Measurements from ENCODE around the gene JMJD1C. TPM values are rescaled to one million over a fixed set of nuclear protein-coding genes. Genes with fewer than 3 reads are reported as not detected.
"Not testable (repeated sequence)": the region's sequence is repeated elsewhere in the genome, so short reads cannot be mapped to it uniquely, and the experiment has no call there.

The JMJD1C gene
- total and polyA plus RNA-seq, 3 donors from 2014 or later: 29.7 to 111 (median 94.6) TPM

- no peak for DNase-seq
- Histone ChIP-seq H3K36me3 (ENCODE audit: low read depth, missing control alignments) (no peaks in the 10 kb centered on the region), H3K27ac (no peak overlapping the region)
Measured at GRCh38 chr10:63300801-63301200, 165.0 kb downstream of the JMJD1C start.

GRCh38 chr10:63297941-63298340, 167.8 kb downstream of the JMJD1C start:
- TF ChIP-seq, protein P1, sequence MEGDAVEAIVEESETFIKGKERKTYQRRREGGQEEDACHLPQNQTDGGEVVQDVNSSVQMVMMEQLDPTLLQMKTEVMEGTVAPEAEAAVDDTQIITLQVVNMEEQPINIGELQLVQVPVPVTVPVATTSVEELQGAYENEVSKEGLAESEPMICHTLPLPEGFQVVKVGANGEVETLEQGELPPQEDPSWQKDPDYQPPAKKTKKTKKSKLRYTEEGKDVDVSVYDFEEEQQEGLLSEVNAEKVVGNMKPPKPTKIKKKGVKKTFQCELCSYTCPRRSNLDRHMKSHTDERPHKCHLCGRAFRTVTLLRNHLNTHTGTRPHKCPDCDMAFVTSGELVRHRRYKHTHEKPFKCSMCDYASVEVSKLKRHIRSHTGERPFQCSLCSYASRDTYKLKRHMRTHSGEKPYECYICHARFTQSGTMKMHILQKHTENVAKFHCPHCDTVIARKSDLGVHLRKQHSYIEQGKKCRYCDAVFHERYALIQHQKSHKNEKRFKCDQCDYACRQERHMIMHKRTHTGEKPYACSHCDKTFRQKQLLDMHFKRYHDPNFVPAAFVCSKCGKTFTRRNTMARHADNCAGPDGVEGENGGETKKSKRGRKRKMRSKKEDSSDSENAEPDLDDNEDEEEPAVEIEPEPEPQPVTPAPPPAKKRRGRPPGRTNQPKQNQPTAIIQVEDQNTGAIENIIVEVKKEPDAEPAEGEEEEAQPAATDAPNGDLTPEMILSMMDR (IDR thresholded peaks at IDR 0.05): no peak
- TF ChIP-seq POLR2A (IDR thresholded peaks at IDR 0.05): no peak
- 95 to 96% methylated on average over 3 to 5 of the region's 8 CpGs for WGBS, 2 donors

More at GRCh38 chr10:63300801-63301200, 165.0 kb downstream of the JMJD1C start:
- no peak for TF ChIP-seq POLR2A (IDR thresholded peaks at IDR 0.05)
- TF ChIP-seq, protein P1 (IDR thresholded peaks at IDR 0.05): no peak
- Histone ChIP-seq H3K4me1 (peaks cover 8% of the 10 kb centered on the region), H3K27me3 (no peaks in the 10 kb centered on the region), H3K4me3 (no peak overlapping the region), H3K9me3 (no peaks in the 10 kb centered on the region)
- 63 to 70% methylated on average over 3 of the region's 3 CpGs for WGBS, 2 donors
- intact Hi-C loops (cut with DNase I; ENCODE audit: low total_unique reads): no loop called here

DNA sequence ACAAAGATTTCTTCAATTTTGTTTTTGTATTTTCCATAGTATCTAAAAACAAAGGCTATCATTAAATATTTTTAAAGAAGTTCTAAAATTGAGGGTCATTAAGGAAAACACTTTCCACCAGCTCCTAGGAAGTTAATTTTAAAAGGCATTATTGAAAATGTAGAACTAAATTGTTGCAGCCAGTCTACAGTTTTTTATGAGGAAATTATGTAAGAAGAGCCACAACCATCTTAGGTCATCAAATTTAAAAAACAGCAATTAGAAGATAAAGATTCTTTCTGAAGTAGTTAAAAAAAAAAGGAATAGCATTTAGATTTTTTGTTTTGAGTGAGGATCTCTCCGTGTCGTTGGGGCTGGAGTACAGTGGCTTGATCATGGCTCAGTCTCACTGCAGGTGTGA, 171.0 kb downstream of the JMJD1C start:
- no peaks in the 10 kb centered on the region for H3K9me3 ChIP-seq
- no peak for DNase-seq
- no peaks in the 10 kb centered on the region for H3K27me3 ChIP-seq
- H3K4me1 ChIP-seq: peaks cover 3% of the 10 kb centered on the region
- WGBS, 2 donors: 84 to 88% methylated on average over 2 of the region's 2 CpGs
- H3K36me3 ChIP-seq (ENCODE audit: low read depth, missing control alignments): no peaks in the 10 kb centered on the region
- no peak overlapping the region for H3K4me3 ChIP-seq
- intact Hi-C loops (cut with DNase I; ENCODE audit: low total_unique reads): no loop called here
- TF ChIP-seq POLR2A (IDR thresholded peaks at IDR 0.05): no peak
- TF ChIP-seq, protein P1 (IDR thresholded peaks at IDR 0.05): no peak
- H3K27ac ChIP-seq: no peak overlapping the region

More at GRCh38 chr10:63297941-63298340, 167.8 kb downstream of the JMJD1C start:
- H3K36me3 ChIP-seq (ENCODE audit: low read depth, missing control alignments): no peaks in the 10 kb centered on the region
- intact Hi-C loops (cut with DNase I; ENCODE audit: low total_unique reads): no loop called here
- no peaks in the 10 kb centered on the region for H3K9me3 ChIP-seq
- DNase-seq: no peak
- H3K4me1 ChIP-seq: peaks cover 8% of the 10 kb centered on the region
- no peak overlapping the region for H3K4me3 ChIP-seq
- no peaks in the 10 kb centered on the region for H3K27me3 ChIP-seq
- no peak overlapping the region for H3K27ac ChIP-seq

- H3K4me3 ChIP-seq; H3K27ac ChIP-seq; intact Hi-C loops (cut with DNase I; ENCODE audit: low total_unique reads); DNase-seq; H3K4me1 ChIP-seq; H3K27me3 ChIP-seq; H3K36me3 ChIP-seq (ENCODE audit: low read depth, missing control alignments); H3K9me3 ChIP-seq: not testable (repeated sequence)
- 84 to 86% methylated on average over 4 of the region's 4 CpGs for WGBS, 2 donors
Measured at GRCh38 chr10:63292847-63293246, 172.9 kb downstream of the JMJD1C start.

GRCh38 chr10:63288170-63288569, 177.6 kb downstream of the JMJD1C start:
- no peaks in the 10 kb centered on the region for H3K4me1 ChIP-seq
- WGBS, 2 donors: 95 to 100% methylated on average over 1 of the region's 1 CpG
- TF ChIP-seq, protein P1 (IDR thresholded peaks at IDR 0.05): no peak
- no peak for TF ChIP-seq POLR2A (IDR thresholded peaks at IDR 0.05)
- DNase-seq: no peak
- no peak overlapping the region for H3K4me3 ChIP-seq
- no peaks in the 10 kb centered on the region for H3K9me3 ChIP-seq
- H3K27me3 ChIP-seq: no peaks in the 10 kb centered on the region
- intact Hi-C loops (cut with DNase I; ENCODE audit: low total_unique reads): no loop called here
- H3K36me3 ChIP-seq (ENCODE audit: low read depth, missing control alignments): no peaks in the 10 kb centered on the region
- no peak overlapping the region for H3K27ac ChIP-seq
